AG09309 (cell line): ENCODE results near the gene RNF112.
A peak's percentile ranks its signal among the peaks of the same experiment; 100 is the strongest.

Experiments
- DNase-seq: peaks from one replicate; pipeline ENCODE4 v3.0.0-alpha.2; 2010; ENCODE audit warnings: low read depth
- H3K4me3 ChIP-seq: 2 replicates; pipeline ENCODE4 v1.5.1; 2011; ENCODE audit warnings: mild to moderate bottlenecking, low read depth, low read length, moderate library complexity; ENCODE audit not compliant: control insufficient read depth
- TF ChIP-seq, protein P1 (sequence below): IDR thresholded peaks from 2 replicates; pipeline ENCODE4 v1.5.1; 2011; ENCODE audit warnings: mild to moderate bottlenecking, low read depth, low read length, inconsistent platforms; ENCODE audit not compliant: insufficient read depth, control insufficient read depth; ENCODE audit errors: missing control alignments

RNF112 gene

DNA sequence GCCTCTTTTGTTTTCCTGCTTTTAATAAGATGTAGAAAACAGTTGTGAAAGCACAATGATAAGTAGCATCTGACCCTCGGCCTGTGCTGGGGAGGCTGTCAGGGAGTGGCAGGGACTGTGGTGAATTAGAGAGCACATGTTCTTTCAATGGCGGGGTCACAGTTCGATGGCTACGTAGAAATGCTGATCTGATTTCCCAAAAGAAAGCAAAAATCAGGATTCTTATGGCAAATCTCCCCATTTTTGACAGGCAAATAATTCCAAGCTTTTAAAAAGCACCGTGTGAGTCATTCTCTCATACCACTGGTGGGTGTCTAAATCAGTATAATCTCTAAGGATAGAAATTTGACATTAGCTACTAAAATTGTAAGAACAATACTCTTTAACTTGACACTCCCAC, 36.9 kb upstream of the RNF112 start:
- TF ChIP-seq, protein P1, sequence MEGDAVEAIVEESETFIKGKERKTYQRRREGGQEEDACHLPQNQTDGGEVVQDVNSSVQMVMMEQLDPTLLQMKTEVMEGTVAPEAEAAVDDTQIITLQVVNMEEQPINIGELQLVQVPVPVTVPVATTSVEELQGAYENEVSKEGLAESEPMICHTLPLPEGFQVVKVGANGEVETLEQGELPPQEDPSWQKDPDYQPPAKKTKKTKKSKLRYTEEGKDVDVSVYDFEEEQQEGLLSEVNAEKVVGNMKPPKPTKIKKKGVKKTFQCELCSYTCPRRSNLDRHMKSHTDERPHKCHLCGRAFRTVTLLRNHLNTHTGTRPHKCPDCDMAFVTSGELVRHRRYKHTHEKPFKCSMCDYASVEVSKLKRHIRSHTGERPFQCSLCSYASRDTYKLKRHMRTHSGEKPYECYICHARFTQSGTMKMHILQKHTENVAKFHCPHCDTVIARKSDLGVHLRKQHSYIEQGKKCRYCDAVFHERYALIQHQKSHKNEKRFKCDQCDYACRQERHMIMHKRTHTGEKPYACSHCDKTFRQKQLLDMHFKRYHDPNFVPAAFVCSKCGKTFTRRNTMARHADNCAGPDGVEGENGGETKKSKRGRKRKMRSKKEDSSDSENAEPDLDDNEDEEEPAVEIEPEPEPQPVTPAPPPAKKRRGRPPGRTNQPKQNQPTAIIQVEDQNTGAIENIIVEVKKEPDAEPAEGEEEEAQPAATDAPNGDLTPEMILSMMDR = no peak
- H3K4me3 ChIP-seq = no peak overlapping the region

DNA sequence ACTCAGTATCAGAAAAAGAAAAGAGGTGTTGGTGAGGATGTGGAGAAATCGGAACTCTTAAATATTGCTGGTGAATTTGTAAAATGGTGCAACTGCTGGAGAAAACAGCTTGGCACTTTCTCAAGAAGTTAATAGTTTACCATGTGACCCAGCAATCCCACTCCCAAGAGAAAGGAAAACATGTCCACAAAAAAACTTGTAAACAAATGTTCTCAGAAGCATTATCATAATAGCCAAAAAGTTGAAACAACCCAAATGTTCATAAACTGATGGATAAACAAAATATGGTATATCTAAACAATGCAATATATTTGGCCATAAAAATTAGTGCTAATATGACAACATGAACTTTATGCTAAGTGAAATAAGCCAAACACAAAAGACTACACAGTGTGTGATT, 35.3 kb upstream of the RNF112 start:
- TF ChIP-seq, protein P1 = no peak
- DNase-seq = no peak
- H3K4me3 ChIP-seq = no peak overlapping the region

More for the DNA sequence above, 36.9 kb upstream of the RNF112 start:
- DNase-seq = no peak

DNA sequence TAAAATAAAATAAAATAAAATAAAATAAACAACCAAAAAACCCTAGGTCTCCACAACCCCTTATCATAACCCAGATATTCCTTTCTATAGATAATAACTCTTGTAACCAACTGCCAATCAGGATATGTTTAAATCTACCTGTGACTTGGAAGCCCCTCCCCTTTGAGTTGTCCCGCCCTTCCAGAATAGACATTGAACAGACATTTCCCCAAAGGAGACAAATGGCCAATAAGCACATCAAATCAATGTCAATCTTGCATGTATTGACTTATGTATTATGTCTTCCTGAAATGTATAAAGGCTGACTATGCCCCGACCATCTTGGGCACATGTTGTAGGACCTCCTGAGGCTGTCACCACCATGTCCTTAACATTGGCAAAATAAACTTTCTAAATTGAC, 34.2 kb upstream of the RNF112 start:
- TF ChIP-seq, protein P1 = no peak
- H3K4me3 ChIP-seq = peak overlapping the region; percentile 74
- DNase-seq = no peak

DNA sequence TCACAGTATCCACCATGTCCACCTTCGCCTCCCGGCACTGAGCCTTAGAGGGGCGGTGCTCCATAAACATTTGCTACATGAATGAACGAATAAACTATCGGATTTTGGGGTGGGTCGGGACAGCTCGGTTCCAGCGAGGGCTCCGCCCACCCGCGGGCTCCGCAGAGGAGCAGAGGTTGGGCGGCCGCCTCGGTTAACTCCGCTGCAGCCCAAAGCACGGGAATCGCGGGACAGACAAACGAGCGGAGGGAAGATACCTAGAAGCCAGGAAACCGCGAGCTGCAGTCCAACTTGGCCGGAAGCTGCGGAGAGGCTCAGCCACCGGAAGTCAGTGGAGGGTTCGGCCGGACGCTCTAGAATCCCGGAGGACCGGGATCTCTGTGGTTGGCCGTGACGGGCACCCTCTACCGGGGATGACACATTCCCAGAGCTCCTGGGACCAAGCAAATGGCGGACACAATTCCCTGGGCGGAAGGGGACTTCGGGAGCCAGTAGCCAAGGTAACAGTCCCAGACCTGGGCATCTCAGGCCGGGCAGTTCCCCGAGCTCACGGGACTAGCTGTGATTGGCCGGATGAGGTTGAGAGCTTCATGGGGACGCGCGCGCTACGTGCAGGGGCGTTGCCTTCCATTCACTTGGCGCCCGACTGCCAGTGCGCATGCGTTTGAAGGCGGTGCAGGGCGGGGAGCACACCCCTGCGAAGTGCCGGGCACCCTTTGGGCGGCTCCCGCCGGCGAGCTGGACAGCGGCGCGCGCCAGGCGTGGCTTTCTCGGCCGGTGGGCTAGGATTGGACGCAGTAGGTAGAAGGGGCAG, 33.2 kb upstream of the RNF112 start:
- TF ChIP-seq, protein P1 = no peak
- peak overlapping the region; percentile 83 for H3K4me3 ChIP-seq
- peak; percentile 97 for DNase-seq

DNA sequence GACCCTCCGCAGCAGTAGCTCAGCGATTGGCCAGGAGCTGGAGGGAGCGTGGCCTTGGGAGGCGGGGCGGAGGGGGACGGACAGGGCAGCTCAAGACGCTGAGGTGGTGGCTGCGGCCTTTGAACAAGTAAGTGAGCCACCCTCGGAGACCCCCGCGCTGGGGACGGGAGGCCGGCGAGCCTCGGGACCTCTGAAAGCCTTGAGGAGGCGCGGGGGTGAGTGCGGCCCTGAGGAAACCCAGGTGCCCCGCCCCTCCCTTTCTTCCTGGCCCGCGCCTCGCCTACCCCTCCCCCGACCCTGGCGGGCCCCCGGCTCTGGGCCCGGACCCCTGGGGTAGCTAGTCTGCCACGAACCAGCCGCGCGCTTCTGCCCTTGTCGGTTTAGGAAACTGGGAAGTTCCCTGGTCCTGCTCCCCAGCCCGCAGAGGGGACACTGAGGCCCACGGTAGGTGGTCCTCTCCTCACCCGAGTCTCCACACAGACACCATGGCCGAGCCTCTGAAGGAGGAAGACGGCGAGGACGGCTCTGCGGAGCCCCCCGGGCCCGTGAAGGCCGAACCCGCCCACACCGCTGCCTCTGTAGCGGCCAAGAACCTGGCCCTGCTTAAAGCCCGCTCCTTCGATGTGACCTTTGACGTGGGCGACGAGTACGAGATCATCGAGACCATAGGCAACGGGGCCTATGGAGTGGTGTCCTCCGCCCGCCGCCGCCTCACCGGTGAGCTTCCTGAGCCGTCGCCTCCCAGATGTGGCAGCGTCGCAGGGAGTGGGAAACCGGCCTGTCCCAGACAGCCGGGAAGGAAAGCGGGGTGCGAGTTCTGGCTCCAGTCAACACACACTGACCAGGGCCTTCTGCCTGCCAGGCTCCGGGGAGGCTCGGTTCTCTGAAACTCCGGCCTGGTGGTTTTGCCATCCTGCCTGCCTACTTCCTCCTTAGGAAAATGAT, 32.3 kb upstream of the RNF112 start, which contains the start of gene MAPK7:
TSS of gene MAPK7 (plus strand) at position 83 of the 945 bp plus-strand sequence. CDS start at position 486, 403 bp downstream.
- DNase-seq = no peak
- TF ChIP-seq, protein P1 = no peak
- peak within 1 kb of the TSS; percentile 83 for H3K4me3 ChIP-seq

DNA sequence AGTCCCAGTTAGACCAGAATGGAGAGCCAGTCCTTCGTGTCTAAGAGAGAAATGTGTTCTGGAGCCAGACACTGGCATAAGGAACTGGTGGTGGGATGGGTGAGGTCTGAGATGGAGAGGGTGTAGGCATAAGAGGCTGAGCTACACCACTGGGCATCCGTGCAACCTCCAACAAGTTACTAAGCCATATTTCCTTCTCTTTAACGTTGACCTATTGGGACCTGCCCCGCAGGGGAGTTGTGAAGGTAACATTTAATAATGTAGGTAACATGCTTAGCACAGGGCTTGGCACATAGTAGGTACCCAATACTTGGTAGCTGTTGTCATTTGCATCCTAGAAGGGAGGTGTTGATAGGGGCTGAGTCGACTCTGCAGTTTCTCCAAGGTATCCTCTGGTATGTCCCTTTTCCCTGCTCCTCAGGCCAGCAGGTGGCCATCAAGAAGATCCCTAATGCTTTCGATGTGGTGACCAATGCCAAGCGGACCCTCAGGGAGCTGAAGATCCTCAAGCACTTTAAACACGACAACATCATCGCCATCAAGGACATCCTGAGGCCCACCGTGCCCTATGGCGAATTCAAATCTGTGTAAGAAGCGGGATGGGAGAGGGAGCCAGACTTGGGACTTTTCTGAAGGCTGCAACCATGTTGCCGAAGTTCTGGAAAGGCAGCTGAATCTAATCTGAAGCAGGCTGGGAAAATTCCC, 31.5 kb upstream of the RNF112 start:
- no peak for DNase-seq
- peak overlapping the region; percentile 83 for H3K4me3 ChIP-seq
- TF ChIP-seq, protein P1 = no peak
